HT-29 (cell line): Measurements from ENCODE around the gene MKI67. TPM values are rescaled to one million over a fixed set of nuclear protein-coding genes. Genes with fewer than 3 reads are reported as not detected.

Experiments
- DNase-seq: peaks from one replicate; pipeline ENCODE4 v3.0.0-alpha.2; 2015; ENCODE audit warnings: low spot score
- total RNA-seq: library from RNA; depleted of rRNA; stranded (reverse); fragments of >200 nt; shearing (Covaris generic); gene quantifications from 2 replicates; pipeline ENCODE4 v1.2.3, GENCODE V29; 2014; rRNA removed

MKI67 gene
- total RNA-seq, 1 experiment from 2014 or later, result 49.8 TPM

DNA sequence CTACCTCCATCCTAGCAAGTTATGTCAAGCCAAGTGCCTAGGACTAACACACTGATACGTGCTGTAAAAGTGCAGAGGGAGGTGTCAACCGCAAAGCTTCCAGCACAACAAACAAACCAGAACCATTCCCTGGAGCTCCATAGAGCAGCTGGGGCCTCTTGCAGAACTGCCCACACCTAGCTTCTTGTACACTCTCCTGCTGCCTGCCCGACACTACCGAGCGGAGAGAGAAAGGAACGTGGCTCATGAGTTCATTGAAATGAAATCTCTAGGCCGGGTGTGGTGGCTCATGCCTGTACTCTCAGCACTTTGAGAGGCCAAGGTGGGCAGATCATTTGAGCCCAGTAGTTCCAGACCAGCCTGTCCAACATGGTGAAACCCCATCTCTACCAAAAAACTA is 73.5 kb downstream of the MKI67 start:
- no peak for DNase-seq

GRCh38 chr10:128051548-128051947 is 74.7 kb downstream of the MKI67 start:
- no peak for DNase-seq

- no peak for DNase-seq
These were observed 75.3 kb downstream of the MKI67 start for GRCh38 chr10:128050936-128051335.

DNA sequence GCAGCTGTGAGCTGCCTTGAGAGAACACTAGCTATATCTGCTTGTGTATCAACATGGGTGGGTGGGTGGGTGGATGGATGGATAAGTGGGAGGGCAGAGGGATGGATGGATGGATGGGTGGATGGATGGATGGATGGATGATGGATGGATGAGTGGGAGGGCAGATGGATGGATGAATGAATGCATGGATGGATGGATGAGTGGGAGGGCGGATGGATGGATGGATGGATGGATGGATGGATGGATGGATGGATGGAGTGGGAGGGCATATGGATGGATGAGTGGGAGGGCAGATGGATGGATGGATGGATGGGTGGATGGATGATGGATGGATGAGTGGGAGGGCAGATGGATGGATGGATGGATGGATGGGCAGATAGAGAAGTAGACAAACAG is 76.1 kb downstream of the MKI67 start:
- no peak for DNase-seq

GRCh38 chr10:128049226-128050120 is 76.8 kb downstream of the MKI67 start:
- DNase-seq, result no peak

DNA sequence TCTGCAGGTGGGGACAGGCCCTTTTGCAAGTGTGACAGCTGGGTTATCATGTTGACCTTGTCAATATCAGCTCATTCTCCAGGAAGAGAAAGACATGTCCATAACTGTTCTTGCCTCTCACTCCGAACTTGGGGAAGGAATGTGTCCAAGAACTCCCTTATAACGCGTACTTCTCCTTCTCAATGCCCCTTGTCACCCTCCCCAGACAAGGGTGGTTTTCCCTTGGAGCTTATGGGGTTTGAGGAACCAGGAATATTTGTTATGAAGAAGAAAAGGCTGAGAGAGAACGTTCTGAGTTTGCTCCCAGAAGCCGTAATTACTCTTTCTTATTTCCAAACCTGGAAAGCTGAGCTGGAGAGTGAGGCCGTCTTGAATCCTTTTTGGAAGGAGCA is 77.4 kb downstream of the MKI67 start:
- DNase-seq, result no peak

DNA sequence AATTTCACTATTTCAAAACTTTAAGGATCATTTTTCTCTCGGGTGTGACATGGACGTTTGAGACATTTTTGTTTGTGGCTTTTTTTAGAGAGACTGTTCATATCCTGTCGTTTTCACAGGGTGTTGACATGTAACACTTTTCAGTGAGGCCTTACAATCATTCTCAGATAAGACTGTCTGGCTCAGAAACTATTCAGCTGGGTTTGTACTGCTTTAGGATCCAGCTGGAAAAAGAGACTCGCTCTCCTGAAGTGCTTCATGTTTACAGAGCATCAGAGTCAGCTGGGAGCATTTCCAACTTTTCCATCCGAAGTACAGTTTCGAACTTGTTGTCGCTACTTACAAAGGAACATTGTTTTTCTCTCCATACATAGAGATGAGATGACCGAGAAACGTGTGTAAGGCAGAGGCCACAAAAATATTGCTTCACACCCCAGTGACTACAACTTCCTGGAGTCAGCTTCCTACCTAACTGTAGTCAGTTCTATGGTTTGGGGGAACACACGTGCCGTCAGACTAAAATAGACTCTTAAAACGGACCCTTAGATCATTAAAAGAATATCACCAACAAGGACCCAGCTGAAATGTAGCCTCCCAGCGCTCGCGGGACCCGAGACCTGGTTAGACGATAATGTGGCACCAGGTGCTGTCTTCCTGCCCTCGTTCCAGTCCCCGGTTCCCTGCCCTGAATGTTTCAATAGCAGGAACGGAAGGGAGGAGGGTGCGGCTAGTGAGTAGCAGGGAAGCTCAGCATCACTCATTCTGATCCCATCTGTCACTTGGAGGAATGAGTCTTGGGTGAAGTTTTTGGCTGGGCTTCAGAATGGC is 78.0 kb downstream of the MKI67 start:
- DNase-seq, result no peak

DNA sequence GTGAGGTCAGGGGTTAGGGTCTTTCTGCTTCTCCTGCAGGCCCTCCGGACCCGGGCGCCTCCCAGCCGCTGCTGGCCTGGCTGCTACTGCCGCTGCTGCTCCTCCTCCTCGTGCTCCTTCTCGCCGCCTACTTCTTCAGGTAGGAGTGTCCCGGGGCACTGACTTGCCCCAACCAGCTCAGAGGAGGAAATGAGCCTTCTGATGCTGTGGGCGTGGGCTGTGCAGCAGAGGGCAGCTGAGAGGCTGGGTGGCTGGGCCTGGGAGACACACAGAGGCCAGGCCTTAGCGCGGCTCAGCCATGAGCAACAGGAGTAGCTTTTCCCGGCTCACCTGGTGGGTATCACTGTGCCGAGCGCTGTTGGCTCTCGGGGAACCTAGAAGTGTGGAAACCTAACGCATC is 78.9 kb downstream of the MKI67 start:
- peak; percentile 79 for DNase-seq

GRCh38 chr10:128046953-128047290 is 79.3 kb downstream of the MKI67 start:
- no peak for DNase-seq

Other genes with a start within 250 kb of the MKI67 start
- gene CLRN3, start 233.5 kb downstream of the MKI67 start, total RNA-seq, result 17.7 and 21.5 TPM in 2 replicates
- gene PTPRE, start 219.3 kb downstream of the MKI67 start, total RNA-seq, result 3.4 and 8.1 TPM in 2 replicates